NCI-H1105 treated with DMSO at 0.1 percent for 48 hours (cell line): ENCODE data around the gene LEAP2.
"Not testable (repeated sequence)": the region's sequence is repeated elsewhere in the genome, so short reads cannot be mapped to it uniquely, and the experiment has no call there.

Experiments used
- DNase-seq: peaks from one replicate; lab custom pipeline; 2025; lab: John Stamatoyannopoulos, UW

Gene LEAP2

DNA sequence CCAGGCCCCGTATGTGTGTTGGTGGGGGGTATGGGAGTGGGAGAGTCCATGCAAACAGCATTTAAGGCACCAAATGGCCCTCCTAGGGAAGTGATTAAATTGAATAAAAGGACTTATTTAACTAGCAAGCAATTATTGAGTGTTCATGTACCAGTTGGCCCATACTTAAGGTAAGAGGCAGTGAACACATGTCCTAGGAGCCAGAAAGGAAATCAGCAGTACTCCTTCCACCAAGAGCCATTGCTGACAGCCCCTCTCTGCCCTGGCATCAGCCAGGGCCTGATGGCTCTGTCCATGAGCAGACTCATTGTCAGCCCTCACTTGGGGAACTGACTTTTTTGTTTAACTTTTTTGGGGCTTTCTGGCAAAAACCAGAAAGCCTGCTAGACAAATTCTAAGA lies 32.6 kb upstream of the LEAP2 start:
- DNase-seq, result no peak

DNA sequence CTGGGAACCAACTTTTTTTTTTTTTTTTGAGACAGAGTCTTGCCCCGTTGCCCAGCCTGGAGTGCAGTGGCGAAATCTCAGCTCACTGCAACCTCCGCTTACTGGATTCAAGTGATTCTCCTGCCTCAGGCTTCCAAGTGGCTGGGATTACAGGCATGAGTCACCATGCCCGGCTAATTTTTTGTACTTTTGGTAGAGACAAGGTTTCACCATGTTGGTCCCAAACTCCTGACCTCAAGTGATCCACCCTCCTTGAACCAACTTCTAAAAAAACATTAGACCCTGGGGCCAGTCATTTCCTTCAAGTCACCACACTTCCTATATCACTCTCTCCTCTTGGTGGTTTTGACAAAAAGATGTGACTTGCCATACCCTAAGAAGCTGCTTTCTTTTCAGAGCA lies 32.2 kb upstream of the LEAP2 start:
- no peak for DNase-seq

DNA sequence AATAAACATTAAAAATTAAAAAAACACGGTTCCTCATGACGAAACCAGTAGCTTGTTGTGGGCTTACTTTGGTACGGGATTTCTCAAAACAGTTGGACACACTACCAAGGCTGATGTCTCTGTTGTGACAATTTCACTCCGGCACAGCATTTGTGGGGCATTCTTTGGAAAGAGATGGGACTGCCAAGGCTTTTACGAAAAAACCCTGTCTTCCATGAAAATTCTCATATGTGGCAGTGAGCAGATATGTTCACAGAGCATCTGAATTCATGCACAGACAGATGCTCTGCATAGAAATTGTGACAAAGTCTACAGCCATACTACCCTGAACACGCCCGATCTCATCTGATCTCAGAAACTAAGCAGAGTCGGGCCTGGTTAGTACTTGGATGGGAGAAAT lies 25.2 kb upstream of the LEAP2 start:
- DNase-seq, result no peak

DNA sequence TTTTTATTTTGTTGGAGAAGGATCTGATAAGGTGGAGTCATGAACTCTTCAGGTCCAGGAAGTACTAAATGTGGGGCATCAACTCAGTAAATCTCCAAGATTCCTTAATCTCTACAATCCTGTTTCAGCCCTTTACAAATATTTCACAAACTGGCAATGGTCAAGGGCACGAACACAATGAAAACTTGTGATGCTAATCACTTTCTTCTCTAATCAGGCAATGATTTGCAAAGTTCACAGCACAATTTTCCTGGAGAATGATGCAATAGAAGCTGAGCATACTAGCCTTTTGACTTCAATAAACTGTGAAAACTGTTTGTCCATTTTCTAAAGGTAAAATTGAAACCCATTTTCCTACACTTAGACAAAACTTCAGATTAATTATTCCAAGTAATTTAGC lies 24.1 kb upstream of the LEAP2 start:
- DNase-seq, result no peak

DNA sequence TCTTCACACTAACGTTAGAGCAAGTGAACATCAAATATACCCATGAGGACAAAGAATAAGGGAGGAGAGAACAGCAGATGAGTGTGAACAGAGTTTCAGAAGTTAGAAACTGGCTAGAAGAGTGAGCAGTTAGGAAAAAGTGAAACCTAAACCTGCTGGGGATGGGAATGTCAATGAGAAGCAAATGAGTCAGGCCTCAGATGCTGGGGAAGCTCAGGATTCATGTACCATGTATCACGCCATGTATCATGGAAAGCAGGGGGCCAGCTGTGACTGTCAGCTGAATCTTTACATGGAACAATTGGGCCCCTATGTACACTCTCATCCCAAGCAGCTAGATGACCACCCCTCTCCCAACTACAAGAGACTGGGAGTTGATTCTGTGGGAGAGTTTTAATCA lies 23.4 kb upstream of the LEAP2 start:
- DNase-seq, result no peak

DNA sequence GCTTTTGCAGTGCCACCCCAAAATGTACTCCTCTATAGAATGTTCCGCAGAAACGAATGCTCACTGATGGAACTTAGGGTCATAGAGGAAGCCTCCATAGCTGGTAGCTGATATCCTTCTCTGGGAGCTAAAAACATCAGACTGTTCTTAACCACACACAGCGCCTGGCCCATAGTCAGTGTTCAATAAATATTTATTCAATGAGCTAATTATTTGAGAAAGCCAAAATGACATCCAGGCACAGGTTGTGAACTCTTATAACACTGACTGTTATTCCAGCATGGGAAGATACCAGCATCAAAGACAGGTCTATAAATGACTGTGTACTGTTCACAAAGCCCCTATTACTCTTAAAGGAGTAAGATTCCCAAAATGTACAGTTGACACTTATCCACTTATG lies 20.1 kb upstream of the LEAP2 start:
- DNase-seq, result no peak

DNA sequence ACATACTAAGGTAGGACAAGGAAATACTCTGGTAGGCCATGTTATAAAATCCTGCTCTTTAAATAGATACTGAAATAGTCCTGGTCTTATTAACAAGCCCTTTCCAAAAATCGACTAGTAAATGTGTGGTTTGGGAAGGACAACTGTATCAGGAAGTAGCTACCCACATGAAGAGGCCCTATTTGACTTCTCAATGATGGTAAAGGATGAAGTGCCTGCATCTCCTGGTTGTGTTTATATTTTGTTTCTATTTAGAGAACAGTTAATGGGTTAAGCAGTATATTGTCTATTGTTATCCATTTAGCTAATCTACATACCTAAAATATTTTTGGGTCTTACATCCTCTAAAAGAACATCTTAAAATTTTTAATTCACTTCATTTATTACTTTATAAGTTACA lies 19.7 kb upstream of the LEAP2 start:
- DNase-seq, result no peak

DNA sequence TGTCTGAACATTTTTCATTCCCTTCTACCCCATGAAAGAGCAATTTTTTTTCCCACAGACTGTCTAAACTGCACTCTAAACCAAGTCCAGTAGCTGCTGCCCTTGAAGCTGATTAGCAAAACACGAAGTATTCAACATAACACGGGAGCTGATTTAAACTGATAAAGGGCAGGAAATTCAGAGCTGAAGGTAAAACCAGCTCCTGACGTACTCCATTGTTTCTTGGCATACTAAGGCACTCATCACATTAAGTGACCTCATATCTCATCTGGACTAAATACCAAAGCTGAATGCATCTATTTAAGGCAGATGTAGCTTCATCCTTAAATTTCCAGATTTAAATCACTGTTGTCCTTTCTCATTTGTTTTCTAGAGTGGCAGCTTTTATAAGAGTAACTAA lies 19.2 kb upstream of the LEAP2 start:
- no peak for DNase-seq

DNA sequence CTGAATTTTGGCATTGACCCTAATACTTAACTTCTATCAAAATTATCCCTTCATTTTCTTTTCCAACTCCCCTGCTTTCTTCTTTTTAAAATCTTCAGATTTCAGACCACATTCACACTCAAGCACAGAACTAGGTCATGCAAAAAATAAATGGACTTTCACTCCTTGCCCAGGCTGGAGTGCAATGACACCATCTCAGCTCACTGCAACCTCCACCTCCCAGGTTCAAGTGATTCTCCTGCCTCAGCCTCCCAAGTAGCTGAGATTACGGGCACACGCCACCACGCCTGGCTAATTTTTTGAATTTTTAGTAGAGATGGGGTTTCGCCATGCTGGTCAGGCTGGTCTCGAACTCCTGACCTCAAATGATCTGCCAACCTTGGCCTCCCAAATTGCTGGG lies 18.5 kb upstream of the LEAP2 start:
- DNase-seq, result not testable (repeated sequence)

DNA sequence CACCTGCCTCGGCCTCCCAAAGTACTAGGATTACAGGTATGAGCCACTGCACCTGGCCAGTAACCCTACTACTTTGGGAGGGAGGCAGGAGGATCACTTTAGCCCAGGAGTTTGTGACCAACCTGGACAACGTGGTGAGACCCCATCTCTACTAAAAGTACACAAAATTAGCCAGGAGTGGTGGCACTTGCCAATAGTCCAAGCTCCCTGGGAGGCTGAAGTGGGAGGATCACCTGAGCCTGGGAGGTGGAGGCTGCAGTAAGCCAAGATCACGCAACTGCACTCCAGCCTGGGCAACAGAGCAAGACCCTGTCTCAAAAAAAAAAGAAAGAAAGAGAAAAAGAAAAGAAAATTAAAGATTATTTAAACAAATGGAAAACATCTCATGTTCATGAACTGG lies 17.5 kb upstream of the LEAP2 start:
- no peak for DNase-seq

DNA sequence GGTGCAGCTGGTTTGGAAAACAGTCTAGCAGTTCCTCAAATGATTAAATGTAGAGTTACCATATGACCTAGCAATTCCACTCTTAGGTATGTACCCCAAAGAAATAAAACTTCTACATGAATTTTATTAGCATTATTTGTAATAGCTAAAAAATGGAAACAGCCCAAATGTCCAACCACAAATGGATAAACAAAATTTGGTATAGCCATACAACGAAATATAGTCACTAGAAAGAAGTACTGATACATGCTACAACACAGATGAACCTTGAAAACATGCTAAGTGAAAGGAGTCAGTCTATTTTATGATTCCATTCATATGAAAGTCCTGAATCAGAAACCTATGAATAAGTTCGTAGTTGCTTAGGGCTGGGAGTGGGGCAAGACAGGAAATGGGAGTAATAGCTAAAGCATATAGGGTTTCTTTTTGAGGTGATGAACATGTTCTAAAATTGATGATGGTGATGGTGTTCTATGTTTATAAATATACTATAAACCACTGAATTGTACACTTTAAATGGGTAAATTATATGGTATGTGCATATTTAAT lies 13.5 kb upstream of the LEAP2 start:
- DNase-seq, result no peak

DNA sequence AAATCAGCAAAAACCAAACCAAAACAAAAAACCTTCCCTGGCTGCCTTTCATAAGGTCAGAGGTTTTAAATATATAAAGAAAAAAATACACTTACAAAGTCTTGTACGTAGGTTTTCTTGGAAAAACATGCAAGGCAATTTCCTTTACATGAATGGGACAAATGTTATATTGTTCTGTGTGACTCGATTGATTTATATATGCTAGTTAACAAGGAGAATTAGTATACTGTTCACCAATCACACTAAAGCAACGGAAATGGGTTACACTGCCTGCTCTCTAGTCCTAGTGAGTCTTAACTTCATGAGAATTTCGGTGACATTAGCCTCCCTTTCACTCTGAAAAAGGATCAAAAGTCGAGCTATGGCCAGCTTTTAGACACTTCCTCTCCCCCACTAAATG lies 12.7 kb upstream of the LEAP2 start:
- DNase-seq, result no peak

DNA sequence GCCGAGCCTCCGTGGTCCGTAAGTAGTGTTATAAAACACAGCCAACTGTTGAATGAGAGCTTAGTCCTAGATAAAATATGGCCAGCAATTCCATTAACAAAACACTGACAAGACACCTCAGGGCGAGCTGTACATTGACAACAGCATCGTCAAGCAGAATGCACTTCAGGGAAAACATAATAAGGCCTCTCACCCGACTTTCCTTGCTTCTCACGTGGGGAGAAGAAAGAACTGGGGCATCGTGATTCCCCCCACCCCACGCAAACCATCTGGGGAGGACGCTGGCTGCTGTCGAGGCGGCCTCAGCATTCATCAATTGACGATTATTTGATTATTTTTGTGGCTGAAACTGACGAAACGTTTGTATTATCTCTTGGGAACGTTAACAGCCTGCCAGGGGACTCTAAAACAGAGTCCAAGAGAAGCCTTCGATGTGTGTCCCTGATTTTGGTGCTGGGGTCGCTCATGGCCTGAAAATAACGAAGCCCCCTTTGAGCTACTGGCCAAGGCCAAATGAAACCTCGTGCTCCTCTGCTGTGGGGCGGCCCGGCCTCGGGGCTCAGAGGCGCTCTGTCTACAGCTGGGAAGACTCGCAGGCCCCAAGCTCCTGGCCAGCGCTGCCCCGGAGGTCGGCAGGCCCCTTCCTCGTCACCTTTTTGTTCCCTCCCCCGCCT lies 7.7 kb upstream of the LEAP2 start:
- no peak for DNase-seq

DNA sequence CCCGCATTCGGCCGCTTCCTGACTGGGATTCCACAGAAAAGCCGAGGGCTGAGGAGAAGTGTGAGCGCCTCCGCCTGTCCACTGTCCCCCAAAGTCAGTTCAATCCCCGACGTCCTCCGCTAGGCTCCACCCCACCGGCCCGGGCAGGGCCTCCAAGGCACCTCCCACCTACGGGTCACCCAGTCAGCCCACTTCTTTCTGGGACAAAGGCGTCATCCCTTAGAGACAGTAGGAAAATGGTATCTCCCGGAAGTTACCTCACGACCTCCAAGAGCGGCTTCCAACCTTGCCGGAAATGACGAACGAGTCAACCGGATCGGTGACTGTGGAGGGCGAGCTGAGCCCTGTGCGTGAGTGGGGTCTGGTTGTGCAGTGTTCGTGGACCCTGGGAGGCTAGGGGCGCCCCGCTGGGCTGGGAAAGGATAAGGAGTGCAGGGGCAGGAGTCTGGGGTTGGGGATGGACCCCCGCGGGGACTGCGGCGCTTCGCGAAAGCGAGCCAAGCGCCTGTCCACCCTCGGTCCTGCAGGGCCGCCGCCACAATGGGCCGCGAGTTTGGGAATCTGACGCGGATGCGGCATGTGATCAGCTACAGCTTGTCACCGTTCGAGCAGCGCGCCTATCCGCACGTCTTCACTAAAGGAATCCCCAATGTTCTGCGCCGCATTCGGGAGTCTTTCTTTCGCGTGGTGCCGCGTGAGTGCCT lies 7.0 kb upstream of the LEAP2 start, which contains the start of the genes GDF9 and UQCRQ:
GDF9 (minus strand) TSS at position 128 of the 704 bp plus-strand sequence. CDS start 1,936 bp downstream, outside the sequence.
UQCRQ (plus strand) TSS at position 301 of the 704 bp plus-strand sequence; CDS start at position 541, 240 bp downstream.
- DNase-seq, result peak; percentile 95

DNA sequence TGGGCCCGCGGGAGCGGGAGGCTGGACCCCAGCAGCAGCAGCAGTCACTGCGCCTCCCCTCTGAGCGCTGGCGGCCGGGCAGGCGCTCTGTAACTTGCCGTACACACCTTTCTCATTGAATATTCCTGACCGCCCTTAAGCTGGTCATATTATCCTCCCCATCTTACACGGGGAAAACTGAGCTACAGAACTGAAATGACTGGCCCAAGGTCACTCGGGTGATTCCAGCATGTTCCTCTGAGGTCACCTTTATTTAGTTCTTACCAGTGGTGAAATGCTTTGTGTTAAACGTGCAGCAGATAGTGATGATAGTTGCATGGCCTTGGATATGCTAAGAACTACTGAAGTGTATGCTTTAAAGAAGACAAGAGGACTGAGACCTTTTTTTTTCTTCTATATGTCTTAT lies 6.4 kb upstream of the LEAP2 start:
- no peak for DNase-seq

DNA sequence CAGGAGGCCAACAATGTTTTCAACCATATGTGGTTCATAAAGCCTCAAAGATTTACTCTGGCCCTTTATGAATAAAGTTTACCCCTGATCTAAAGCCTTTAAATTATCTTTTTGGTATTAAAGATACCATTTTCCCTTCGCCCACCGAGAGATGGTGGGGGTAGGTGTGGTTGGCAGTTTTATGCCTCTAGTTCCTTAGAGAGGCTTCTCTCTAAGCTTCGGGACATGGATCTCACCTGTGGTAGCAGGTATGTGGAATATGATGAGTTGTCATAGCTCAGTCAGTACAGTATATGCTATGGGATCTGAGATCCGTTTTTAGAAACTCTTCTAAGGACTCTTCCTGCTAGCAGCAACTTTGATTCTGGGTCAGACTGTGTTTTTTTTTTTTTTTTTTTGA lies 4.7 kb upstream of the LEAP2 start:
- DNase-seq, result no peak

DNA sequence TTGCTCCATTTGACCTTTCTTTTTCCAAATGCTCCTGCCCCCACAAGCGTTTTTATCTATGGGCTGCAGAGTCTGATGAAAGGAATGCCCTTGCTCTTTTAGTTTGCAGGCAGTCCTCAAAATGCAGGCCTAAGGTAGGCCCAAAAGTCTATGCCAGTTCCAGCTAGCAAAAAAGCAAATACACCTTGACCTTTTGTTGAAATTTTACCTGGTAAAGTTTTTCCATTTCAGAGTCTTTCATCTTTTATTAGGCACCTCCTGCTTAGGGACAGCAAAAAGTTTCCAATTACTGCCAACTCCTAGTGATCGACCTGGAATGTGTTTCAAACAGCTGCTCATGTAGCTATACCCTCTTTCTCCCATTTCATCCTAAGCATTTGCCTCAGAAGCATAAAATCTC lies 2.7 kb upstream of the LEAP2 start:
- no peak for DNase-seq

DNA sequence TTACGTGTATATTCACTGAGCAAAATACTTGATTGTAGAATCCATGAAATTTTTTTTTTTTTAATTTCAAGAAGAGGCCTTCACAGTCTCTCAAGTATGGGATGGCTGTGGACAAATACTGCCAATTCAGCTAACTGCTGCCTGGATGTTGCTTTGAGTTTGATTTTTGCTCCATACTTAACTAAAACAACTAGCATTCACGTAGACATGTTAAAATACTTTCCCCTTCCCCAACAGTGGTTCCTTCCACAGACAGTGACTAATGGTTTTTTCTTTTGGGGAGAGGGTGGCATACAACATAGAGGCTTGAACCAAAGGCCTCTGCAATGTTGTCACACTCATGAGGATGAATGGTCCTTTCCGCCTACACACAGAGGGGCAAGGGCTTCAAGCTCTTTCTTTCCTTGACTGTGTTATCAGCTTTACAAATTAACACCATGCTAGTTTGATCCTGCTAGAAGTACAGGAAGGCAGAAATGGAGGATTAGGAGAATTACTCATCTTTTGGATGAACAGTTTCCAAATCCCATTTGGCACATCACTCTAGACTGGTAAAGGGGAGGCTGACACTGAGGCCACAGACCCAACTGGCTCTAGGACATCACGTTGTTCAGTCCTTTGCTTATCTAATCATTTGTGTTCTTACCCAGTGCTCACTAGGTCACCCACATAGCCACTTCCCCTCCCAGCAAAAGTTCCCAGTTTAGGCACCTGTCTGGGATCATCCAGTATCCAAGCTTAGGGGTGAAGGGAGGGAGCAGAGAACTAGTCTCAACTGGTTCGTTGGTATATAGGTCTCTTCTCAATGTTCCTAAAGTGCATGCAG lies 1.8 kb upstream of the LEAP2 start:
- no peak for DNase-seq

DNA sequence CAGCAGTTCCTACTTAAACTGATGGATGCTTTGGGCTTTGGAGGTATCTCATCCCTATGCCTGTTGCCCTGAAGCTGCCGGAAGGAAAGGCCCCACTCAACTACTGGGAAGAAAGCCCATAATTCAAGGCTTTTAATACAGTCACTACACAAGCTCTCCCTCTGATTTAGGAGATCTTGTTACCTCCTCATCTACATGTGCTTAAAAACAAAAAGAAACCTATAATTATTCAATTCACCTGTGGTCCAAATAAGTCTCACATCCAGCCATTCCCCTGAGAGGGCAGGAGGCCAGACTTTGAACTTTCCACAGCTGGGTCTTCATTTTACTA lies 715 bp upstream of the LEAP2 start:
- DNase-seq, result no peak

DNA sequence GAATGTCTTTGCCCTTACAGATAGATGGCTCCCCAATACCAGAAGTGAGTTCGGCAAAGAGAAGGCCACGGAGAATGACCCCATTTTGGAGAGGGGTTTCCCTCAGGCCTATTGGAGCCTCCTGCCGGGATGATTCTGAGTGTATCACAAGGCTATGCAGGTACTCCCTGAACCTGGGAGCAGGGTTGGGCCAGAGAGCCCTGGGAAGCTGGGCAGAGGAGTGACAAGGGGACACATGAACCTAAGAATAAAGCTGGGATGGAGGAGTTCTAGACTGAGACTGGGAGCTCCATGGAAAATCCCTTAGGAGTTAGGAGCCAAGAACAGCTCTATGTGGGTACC lies 433 bp downstream of the LEAP2 start:
- DNase-seq, result no peak

DNA sequence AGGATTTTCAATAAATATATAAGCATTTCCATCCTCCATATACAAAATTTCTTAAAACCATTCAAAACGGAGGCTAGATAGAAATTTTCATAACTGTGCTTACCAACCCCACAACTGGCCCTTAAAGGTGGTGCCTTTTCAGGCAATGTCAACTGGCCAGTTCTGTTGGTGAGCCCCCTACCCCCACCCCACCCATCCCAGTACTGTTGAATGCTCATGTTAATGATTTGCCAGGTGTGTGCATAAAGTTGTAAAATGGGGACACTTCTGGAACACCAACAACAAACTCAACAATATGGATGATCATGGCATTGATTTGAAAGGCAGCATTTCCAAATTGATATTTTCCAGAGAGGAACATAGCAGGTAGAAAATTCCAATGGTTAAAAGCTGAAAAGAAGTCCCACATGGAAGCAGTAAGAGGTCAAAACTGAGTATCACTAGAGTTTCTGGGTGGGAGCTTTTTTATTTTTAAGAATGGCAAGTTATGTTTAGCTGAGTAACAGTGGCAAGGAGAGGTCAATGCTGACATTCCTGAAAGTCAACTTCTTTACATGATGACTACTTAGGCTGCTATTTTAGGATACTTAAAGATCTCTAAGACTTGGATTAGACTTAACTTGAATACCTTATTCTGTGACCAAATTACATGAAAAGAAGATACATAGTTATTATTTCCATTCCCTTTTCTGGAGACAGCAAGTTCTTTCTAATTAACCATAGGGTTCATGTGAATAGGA lies 2.7 kb downstream of the LEAP2 start:
- no peak for DNase-seq

DNA sequence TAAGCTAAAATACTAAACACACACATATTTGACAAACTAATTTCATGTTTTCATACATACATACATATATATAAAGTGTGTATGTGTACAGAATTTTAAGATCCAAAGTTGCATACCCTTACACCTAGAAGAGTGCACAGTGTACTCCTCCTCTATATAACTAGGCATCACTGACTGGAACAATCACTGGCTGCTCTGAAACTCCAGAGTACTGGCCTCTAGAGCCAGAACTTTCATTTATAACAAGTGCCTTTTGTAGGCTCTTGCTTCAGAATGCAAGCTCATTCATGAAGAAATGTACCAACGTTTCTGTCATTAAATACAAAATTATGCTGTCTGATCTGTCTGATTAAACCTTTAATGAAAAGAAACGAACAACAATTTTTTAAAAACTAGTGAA lies 4.0 kb downstream of the LEAP2 start:
- DNase-seq, result no peak
